Naive thymus-derived CD8-positive, alpha-beta T cell (primary cell): ENCODE measurements around the gene MYL11. TPM values are rescaled to one million over a fixed set of nuclear protein-coding genes. Genes with fewer than 3 reads are reported as not detected.

Source experiments
- ATAC-seq, 2 donors: fragments of 150-1000 bp; cut with Tn5 transposase in 1 of 2; sonication (Bioruptor Pico), chemical (Tn5 transposase) in 1 of 2; 1 replicate in 1 of 2; 2 replicates in 1 of 2; pipeline ENCODE4 v1.10.0; 2021; ENCODE audit warnings: mild to moderate bottlenecking in 2 of 2, moderate library complexity in 2 of 2
- POLR2A ChIA-PET: fragments of 350-600 bp; sonication (Branson Sonifier 250); formaldehyde crosslinking; loops from one replicate; lab custom pipeline; 2021; ENCODE audit warnings: antibody characterized with exemption; lab: Charles Lee
- DNase-seq, 10 donors: peaks; one replicate each; pipeline versions ENCODE4 v3.0.0 to v3.0.0-alpha.2; 2020 to 2022
- H3K27ac Mint-ChIP-seq, 10 donors: one replicate each; pipeline ENCODE4 v1.8.0; 2020 to 2022; ENCODE audit warnings: mild to moderate bottlenecking in 10 of 10, mixed read lengths in 10 of 10, moderate library complexity in 4 of 10, inconsistent platforms in 1 of 10
- H3K27me3 Mint-ChIP-seq, 5 donors: one replicate each; pipeline ENCODE4 v1.8.0; 2021 to 2022; ENCODE audit warnings: mixed read lengths in 5 of 5
- H3K36me3 Mint-ChIP-seq, 3 donors: one replicate each; pipeline ENCODE4 v1.8.0; 2020 to 2022; ENCODE audit warnings: mixed read lengths in 3 of 3, mild to moderate bottlenecking in 2 of 3, inconsistent platforms in 1 of 3
- H3K4me1 Mint-ChIP-seq, 4 donors: one replicate each; pipeline ENCODE4 v1.8.0; 2021 to 2022; ENCODE audit warnings: mixed read lengths in 4 of 4
- H3K4me3 Mint-ChIP-seq, 10 donors: one replicate each; pipeline ENCODE4 v1.8.0; 2020 to 2022; ENCODE audit warnings: mild to moderate bottlenecking in 10 of 10, mixed read lengths in 10 of 10, moderate library complexity in 6 of 10, inconsistent platforms in 1 of 10
- H3K9me3 Mint-ChIP-seq, 9 donors: one replicate each; pipeline ENCODE4 v1.8.0; 2020 to 2022; ENCODE audit warnings: mixed read lengths in 9 of 9, mild to moderate bottlenecking in 3 of 9, inconsistent platforms in 1 of 9, moderate library complexity in 1 of 9
- polyA plus RNA-seq, 3 donors: library from polyadenylated mRNA; unstranded; fragments of 300-500 nt; fragmentation: Illumina TruSeq; gene quantifications; one replicate each; pipeline ENCODE4 v1.2.3, GENCODE V29; 2021
- total RNA-seq, 8 experiments: library from RNA in 2 of 8; stranded (reverse) in 2 of 8; gene quantifications; one replicate each; pipeline ENCODE4 v1.2.3 and lab custom pipeline; 2021 to 2026

MYL11 gene
- total and polyA plus RNA-seq, 5 experiments from 2014 or later: 1.1 to 4.2 (median 1.9) TPM; not detected in 2

GRCh38 chr16:30417529-30418349 lies 43.1 kb downstream of the MYL11 start:
- Mint-ChIP-seq H3K36me3 (peaks cover 0 to 25% (median 6%) of the 10 kb centered on the region in 3 donors), H3K27me3 (no peaks in the 10 kb centered on the region), H3K9me3 (no peaks in the 10 kb centered on the region), H3K27ac (peak overlapping the region in 8 of 10 donors; percentile 15 to 91 (median 83)), H3K4me1 (peaks cover 8 to 17% (median 11%) of the 10 kb centered on the region in 4 donors), H3K4me3 (peak overlapping the region; percentile 22 to 83 (median 72))
- DNase-seq: peak; percentile 82 to 94 (median 88)
- POLR2A ChIA-PET: interaction anchor here (0.7 to 5.0 kb wide), 54 partner anchors 9 to 762 kb away, joined by 3 to 75 read pairs (median 4); partner anchors contain the start of genes ALDOA, CORO1A, DCTPP1 and FBRS
- peak; percentile 80 to 85 for ATAC-seq

- peak overlapping the region in 9 of 10 donors; percentile 74 to 91 (median 86) for H3K27ac Mint-ChIP-seq
- peaks cover 0 to 31% (median 6%) of the 10 kb centered on the region in 3 donors for H3K36me3 Mint-ChIP-seq
- no peaks in the 10 kb centered on the region for H3K27me3 Mint-ChIP-seq
- POLR2A ChIA-PET: interaction anchor here (0.7 to 5.0 kb wide), 49 partner anchors 8 to 761 kb away, joined by 3 to 75 read pairs (median 5); partner anchors contain the start of genes ALDOA, CORO1A, DCTPP1 and FBRS
- DNase-seq (no peak), ATAC-seq (no peak)
- peaks cover 8 to 17% (median 11%) of the 10 kb centered on the region in 4 donors for H3K4me1 Mint-ChIP-seq
- no peaks in the 10 kb centered on the region for H3K9me3 Mint-ChIP-seq
- H3K4me3 Mint-ChIP-seq: peak overlapping the region; percentile 60 to 73 (median 70)
These were observed 44.0 kb downstream of the MYL11 start for GRCh38 chr16:30418350-30419181.

- Mint-ChIP-seq H3K36me3 (peaks cover 0 to 52% (median 6%) of the 10 kb centered on the region in 3 donors), H3K27ac (peak overlapping the region in 3 of 10 donors; percentile 63 to 70 (median 64)), H3K4me3 (no peak overlapping the region), H3K4me1 (peaks cover 8 to 19% (median 13%) of the 10 kb centered on the region in 4 donors), H3K9me3 (no peaks in the 10 kb centered on the region), H3K27me3 (no peaks in the 10 kb centered on the region)
- no peak for ATAC-seq
- POLR2A ChIA-PET: interaction anchor here (0.8 to 1.5 kb wide), 2 partner anchors 9 to 14 kb away, joined by 3 to 8 read pairs; partner anchors contain the start of gene DCTPP1
- DNase-seq: no peak
These were observed 46.4 kb downstream of the MYL11 start for GRCh38 chr16:30421010-30421409.

Other genes with a start within 250 kb of the MYL11 start
- 100 to 1,000 TPM; 881 to 897 TPM for gene CORO1A, start 191.2 kb upstream of the MYL11 start, total RNA-seq
- gene CORO1A, start 191.2 kb upstream of the MYL11 start, polyA plus RNA-seq: 1,000 to 10,000 TPM; 1,262 to 1,424 (median 1,364) TPM
- gene BOLA2B, start 181.1 kb upstream of the MYL11 start, total RNA-seq: 10 to 100 TPM; 66.6 to 73.1 TPM
- 100 to 1,000 TPM; 225 to 251 (median 237) TPM for gene BOLA2B, start 181.1 kb upstream of the MYL11 start, polyA plus RNA-seq
- gene SLX1A, start 180.9 kb upstream of the MYL11 start, total RNA-seq: 10 to 100 TPM; 32.5 to 47.1 TPM
- 10 to 100 TPM; 35.6 to 60.2 (median 44.2) TPM for gene SLX1A, start 180.9 kb upstream of the MYL11 start, polyA plus RNA-seq
- gene SULT1A3, start 175.5 kb upstream of the MYL11 start, total RNA-seq: 10 to 100 TPM; 26.9 to 29.4 TPM
- gene SULT1A3, start 175.5 kb upstream of the MYL11 start, polyA plus RNA-seq: 1 to 10 TPM in 1 of 3 donors, under 1 TPM in 1, not detected in 1; 0.47 to 1.3 TPM
- 10 to 100 TPM; 30.8 to 40.8 TPM for gene NPIPB13, start 126.3 kb upstream of the MYL11 start, total RNA-seq
- gene NPIPB13, start 126.3 kb upstream of the MYL11 start, polyA plus RNA-seq: under 1 TPM; 0.22 to 0.59 (median 0.40) TPM
- gene CD2BP2, start 19.5 kb upstream of the MYL11 start, total RNA-seq: 10 to 100 TPM; 62.9 to 66.8 TPM
- 10 to 100 TPM; 20.6 to 21.9 (median 21.7) TPM for gene CD2BP2, start 19.5 kb upstream of the MYL11 start, polyA plus RNA-seq
- 10 to 100 TPM; 32.9 to 36.9 TPM for gene TBC1D10B, start 4.3 kb upstream of the MYL11 start, total RNA-seq
- gene TBC1D10B, start 4.3 kb upstream of the MYL11 start, polyA plus RNA-seq: 10 to 100 TPM in 1 of 3 donors, 1 to 10 TPM in 2; 6.6 to 10.5 (median 7.3) TPM
- 100 to 1,000 TPM; 216 to 222 TPM for gene SEPTIN1, start 7.8 kb downstream of the MYL11 start, total RNA-seq
- gene SEPTIN1, start 7.8 kb downstream of the MYL11 start, polyA plus RNA-seq: 100 to 1,000 TPM; 178 to 249 (median 242) TPM
- 10 to 100 TPM; 12.7 to 14.3 TPM for gene ZNF48, start 20.6 kb downstream of the MYL11 start, total RNA-seq
- gene ZNF48, start 20.6 kb downstream of the MYL11 start, polyA plus RNA-seq: 10 to 100 TPM in 1 of 3 donors, 1 to 10 TPM in 2; 6.1 to 11.7 (median 7.5) TPM
- gene ZNF771, start 32.8 kb downstream of the MYL11 start, total RNA-seq: 1 to 10 TPM; 5.5 to 7.6 TPM
- 1 to 10 TPM; 2.1 to 6.7 (median 3.8) TPM for gene ZNF771, start 32.8 kb downstream of the MYL11 start, polyA plus RNA-seq
- gene DCTPP1, start 55.2 kb downstream of the MYL11 start, total RNA-seq: 10 to 100 TPM; 15.2 to 16.7 TPM
- gene DCTPP1, start 55.2 kb downstream of the MYL11 start, polyA plus RNA-seq: 10 to 100 TPM; 63.0 to 79.6 (median 64.0) TPM
- 10 to 100 TPM; 52.3 to 55.1 TPM for gene SEPHS2, start 71.1 kb downstream of the MYL11 start, total RNA-seq
- 10 to 100 TPM; 45.5 to 60.7 (median 55.0) TPM for gene SEPHS2, start 71.1 kb downstream of the MYL11 start, polyA plus RNA-seq
- gene ITGAL, start 97.9 kb downstream of the MYL11 start, total RNA-seq: 100 to 1,000 TPM; 334 to 339 TPM
- 100 to 1,000 TPM; 121 to 157 (median 124) TPM for gene ITGAL, start 97.9 kb downstream of the MYL11 start, polyA plus RNA-seq
- 1 to 10 TPM; 8.3 to 8.5 TPM for gene ZNF768, start 151.8 kb downstream of the MYL11 start, total RNA-seq
- gene ZNF768, start 151.8 kb downstream of the MYL11 start, polyA plus RNA-seq: 1 to 10 TPM; 1.1 to 2.1 (median 1.5) TPM
- gene ZNF747, start 160.1 kb downstream of the MYL11 start, total RNA-seq: 10 to 100 TPM; 21.8 to 21.9 TPM
- 10 to 100 TPM in 2 of 3 donors, 1 to 10 TPM in 1; 9.5 to 12.0 (median 11.4) TPM for gene ZNF747, start 160.1 kb downstream of the MYL11 start, polyA plus RNA-seq
- gene ZNF764, start 183.6 kb downstream of the MYL11 start, total RNA-seq: 10 to 100 TPM; 18.8 to 19.3 TPM
- 1 to 10 TPM; 3.6 to 6.5 (median 4.0) TPM for gene ZNF764, start 183.6 kb downstream of the MYL11 start, polyA plus RNA-seq
- gene ZNF688, start 196.9 kb downstream of the MYL11 start, total RNA-seq: 10 to 100 TPM; 19.9 to 21.2 TPM
- 10 to 100 TPM; 21.2 to 22.0 (median 21.7) TPM for gene ZNF688, start 196.9 kb downstream of the MYL11 start, polyA plus RNA-seq
- 10 to 100 TPM; 22.8 to 23.3 TPM for gene ZNF785, start 210.9 kb downstream of the MYL11 start, total RNA-seq
- 1 to 10 TPM; 1.6 to 3.5 (median 3.4) TPM for gene ZNF785, start 210.9 kb downstream of the MYL11 start, polyA plus RNA-seq
- 10 to 100 TPM; 10.8 to 13.7 TPM for gene ZNF689, start 235.6 kb downstream of the MYL11 start, total RNA-seq
- 10 to 100 TPM in 2 of 3 donors, 1 to 10 TPM in 1; 7.7 to 12.5 (median 11.0) TPM for gene ZNF689, start 235.6 kb downstream of the MYL11 start, polyA plus RNA-seq